B cell (primary cell): Measurements from ENCODE around the gene RPS21. TPM values are rescaled to one million over a fixed set of nuclear protein-coding genes. Genes with fewer than 3 reads are reported as not detected.
A peak's percentile ranks its signal among the peaks of the same experiment; 100 is the strongest.

Source experiments
- ATAC-seq: fragments of 200-7000 bp; cut with Tn5 transposase; one replicate; pipeline ENCODE4 v1.10.0; 2021; ENCODE audit warnings: low read depth, mild to moderate bottlenecking, moderate number of reproducible peaks, moderate library complexity
- CTCF ChIA-PET: fragments of 350-600 bp; sonication (Branson Sonifier 250); formaldehyde crosslinking; loops from one replicate; lab custom pipeline; 2021; ENCODE audit warnings: antibody characterized with exemption, inconsistent platforms; lab: Charles Lee
- POLR2A ChIA-PET: fragments of 350-600 bp; sonication (Branson Sonifier 250); formaldehyde crosslinking; loops from one replicate; lab custom pipeline; 2021; ENCODE audit warnings: antibody characterized with exemption; lab: Charles Lee
- DNase-seq: peaks from one replicate; pipeline ENCODE4 v3.0.0; 2013
- H2AFZ ChIP-seq: 2 replicates; pipeline ENCODE4 v1.6.1; 2012; ENCODE audit warnings: mild to moderate bottlenecking, low read depth, low read length; ENCODE audit not compliant: insufficient read depth, poor library complexity, severe bottlenecking
- H3K27ac ChIP-seq, 2 donors: 1 replicate in 1 of 2; 2 replicates in 1 of 2; pipeline ENCODE4 v1.5.1; 2012 to 2013; ENCODE audit warnings: low read length in 2 of 2, mild to moderate bottlenecking in 2 of 2, moderate library complexity in 1 of 2
- H3K27me3 ChIP-seq, 4 experiments: fragments of 200-600 bp in 1 of 4; sonication (generic) in 1 of 4; replicated peaks in 1 of 4; 1 replicate in 2 of 4; 2 replicates in 2 of 4; pipeline versions ENCODE4 v1.6.1 to v1.7.0; 2013 to 2016; ENCODE audit warnings: low read length in 3 of 4, mild to moderate bottlenecking in 2 of 4, mixed read lengths in 1 of 4, moderate library complexity in 1 of 4; ENCODE audit not compliant: insufficient read depth in 4 of 4, control insufficient read depth in 3 of 4; ENCODE audit errors: control extremely low read depth in 1 of 4
- H3K36me3 ChIP-seq, 2 experiments: replicated peaks in 1 of 2; 1 replicate in 1 of 2; 2 replicates in 1 of 2; pipeline versions ENCODE4 v1.6.1 to v1.7.1; 2013; ENCODE audit warnings: low read length in 1 of 2; ENCODE audit not compliant: insufficient read depth in 2 of 2, control insufficient read depth in 1 of 2; ENCODE audit errors: control extremely low read depth in 1 of 2, extremely low read depth in 1 of 2
- H3K4me1 ChIP-seq, 2 donors: fragments of 200-600 bp in 1 of 2; sonication (generic) in 1 of 2; 1 replicate in 1 of 2; 2 replicates in 1 of 2; pipeline versions ENCODE4 v1.5.1 to v1.6.1; 2013 to 2017; ENCODE audit warnings: low read length in 2 of 2; ENCODE audit not compliant: control insufficient read depth in 2 of 2, insufficient read depth in 2 of 2
- H3K4me2 ChIP-seq: replicated peaks from 2 replicates; pipeline ENCODE3; 2012; ENCODE audit warnings: mild to moderate bottlenecking, low read depth, low read length; ENCODE audit not compliant: poor library complexity, severe bottlenecking
- H3K4me3 ChIP-seq, 5 experiments: fragments of 200-600 bp in 1 of 5; sonication (generic) in 1 of 5; 1 replicate in 3 of 5; 2 replicates in 2 of 5; pipeline versions ENCODE4 v1.5.1 to v1.7.0; 2011 to 2016; ENCODE audit warnings: low read length in 4 of 5, mild to moderate bottlenecking in 4 of 5, low read depth in 2 of 5, control low read depth in 1 of 5, moderate library complexity in 1 of 5; ENCODE audit not compliant: insufficient read depth in 1 of 5; ENCODE audit errors: control extremely low read depth in 1 of 5, extremely low read depth in 1 of 5
- H3K79me2 ChIP-seq: fragments of 200-600 bp; sonication (generic); one replicate; pipeline ENCODE4 v1.6.0; 2016; ENCODE audit warnings: low read length; ENCODE audit not compliant: control insufficient read depth, insufficient read depth
- H3K9ac ChIP-seq: fragments of 200-600 bp; sonication (generic); 2 replicates; pipeline ENCODE4 v1.6.1; 2017; ENCODE audit warnings: mild to moderate bottlenecking, low read length, moderate library complexity
- H3K9me3 ChIP-seq, 3 donors: one replicate each; pipeline versions ENCODE4 v1.6.1 to v1.7.1; 2013; ENCODE audit warnings: low read length in 2 of 3; ENCODE audit not compliant: control insufficient read depth in 2 of 3, insufficient read depth in 1 of 3; ENCODE audit errors: control extremely low read depth in 1 of 3
- H4K20me1 ChIP-seq: 2 replicates; pipeline ENCODE4 v1.6.0; 2012; ENCODE audit warnings: mild to moderate bottlenecking, low read length; ENCODE audit not compliant: insufficient read depth, control insufficient read depth, poor library complexity, severe bottlenecking
- H3K27ac Mint-ChIP-seq: one replicate; pipeline ENCODE4 v1.8.0; 2021; ENCODE audit warnings: mixed read lengths
- H3K27me3 Mint-ChIP-seq: one replicate; pipeline ENCODE4 v1.8.0; 2021; ENCODE audit warnings: mixed read lengths
- H3K4me1 Mint-ChIP-seq: one replicate; pipeline ENCODE4 v1.8.0; 2021; ENCODE audit warnings: mixed read lengths
- H3K4me3 Mint-ChIP-seq: one replicate; pipeline ENCODE4 v1.8.0; 2021; ENCODE audit warnings: mixed read lengths
- H3K9me3 Mint-ChIP-seq: one replicate; pipeline ENCODE4 v1.8.0; 2022; ENCODE audit warnings: mixed read lengths; ENCODE audit not compliant: insufficient read depth
- EZH2 ChIP-seq: IDR thresholded peaks from 2 replicates; pipeline ENCODE4 v1.6.1; 2012; ENCODE audit warnings: borderline replicate concordance, low read depth, mild to moderate bottlenecking, moderate library complexity, low read length; ENCODE audit not compliant: insufficient read depth, poor library complexity, severe bottlenecking
- WGBS: methylation state at CpG from one replicate; pipeline ENCODE4 v1.1.5; 2013; ENCODE audit warnings: missing lambda C conversion rate; ENCODE audit not compliant: insufficient coverage; 5-methylcytosine and 5-hydroxymethylcytosine counted together
- intact Hi-C: fragments of 100-400 bp; cut with micrococcal nuclease; formaldehyde crosslinking; loops from one replicate; pipeline ENCODE4 v1.10.0; 2022
- polyA plus RNA-seq: library from polyadenylated mRNA; depleted of rRNA; stranded (reverse); fragments of >200 nt; gene quantifications from 2 replicates; pipeline ENCODE4 v1.2.3, GENCODE V29; 2012
- total RNA-seq, 2 donors: library from RNA; stranded (reverse); fragments of 120-200 nt in 1 of 2; gene quantifications; 1 replicate in 1 of 2; 2 replicates in 1 of 2; pipeline versions ENCODE4 v1.2.3 to v1.2.4, GENCODE V29; 2013 to 2022
- TF ChIP-seq, protein P1 (sequence below): fragments of 200-600 bp; IDR thresholded peaks from one replicate; pipeline ENCODE4 v1.8.0; 2022; ENCODE audit warnings: antibody characterized with exemption, mild to moderate bottlenecking

RPS21 gene
- total and polyA plus RNA-seq, 2 donors (not counting 1 experiment from before 2014, with no cell fraction given): 2,653 to 9,603 TPM

DNA sequence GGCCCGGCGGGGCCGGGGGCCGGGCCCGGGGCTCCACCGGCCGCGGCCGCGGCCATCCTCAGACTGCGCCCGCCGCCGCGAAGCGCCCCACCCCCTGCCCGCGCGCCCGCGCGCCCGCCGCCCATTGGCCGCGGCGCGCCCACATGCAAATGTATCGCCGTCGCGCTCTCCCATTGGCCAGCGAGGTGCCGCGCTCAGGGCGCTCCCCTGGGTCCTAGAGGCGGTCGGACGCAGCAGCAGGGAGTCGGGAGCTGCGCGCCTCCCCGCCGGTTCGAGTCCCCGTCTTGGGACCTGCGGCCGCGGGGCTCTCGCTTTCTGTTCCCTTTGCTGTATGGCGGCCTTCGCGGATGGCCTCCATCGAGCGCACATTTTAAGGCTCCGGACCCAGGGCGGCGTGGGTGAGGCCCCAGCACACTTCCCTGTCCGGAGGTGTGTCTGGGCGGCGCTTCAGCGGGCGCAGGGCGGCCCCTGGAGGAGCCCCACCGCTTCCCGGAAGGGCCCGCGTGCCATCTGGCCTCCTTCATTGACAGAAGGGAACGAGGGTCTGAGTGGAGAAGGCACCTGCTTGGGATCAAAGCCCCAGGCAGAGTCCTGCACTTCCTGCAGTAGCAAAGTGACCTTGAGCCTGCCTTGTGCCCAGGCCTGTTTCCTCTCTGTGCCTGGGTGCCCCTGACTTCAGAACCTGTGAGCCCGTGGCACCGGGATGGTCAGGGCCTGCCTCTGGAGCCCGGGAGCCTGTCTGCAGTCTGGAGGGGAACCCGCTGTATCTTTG lies 20.5 kb downstream of the RPS21 start, which contains the start of gene CABLES2:
TSS of gene CABLES2 (minus strand) at position 65 of the 772 bp plus-strand sequence. CDS start at position 56, 9 bp downstream.
- peak within 1 kb of the TSS; percentile 59 to 66 for H3K27ac ChIP-seq
- peaks cover 9% of the 10 kb centered on the region for H4K20me1 ChIP-seq
- no peaks in the 10 kb centered on the region for H3K27me3 ChIP-seq
- peak within 1 kb of the TSS; percentile 78 for H3K9ac ChIP-seq
- Mint-ChIP-seq H3K9me3 (no peaks in the 10 kb centered on the region), H3K4me3 (peak within 1 kb of the TSS; percentile 90), H3K27ac (peak within 1 kb of the TSS; percentile 87), H3K4me1 (peaks cover 30% of the 10 kb centered on the region), H3K27me3 (no peaks in the 10 kb centered on the region)
- no peaks in the 10 kb centered on the region for H3K9me3 ChIP-seq
- intact Hi-C loops: loop anchor here (1.0 to 5.0 kb wide), 4 partner anchors 20 to 530 kb away; partner anchors contain the start of genes GID8, OSBPL2 and RPS21
- H2AFZ ChIP-seq: peak within 1 kb of the TSS; percentile 98
- H3K36me3 ChIP-seq: no peaks in the 10 kb centered on the region
- H3K4me1 ChIP-seq: peaks cover 30 to 41% of the 10 kb centered on the region in 2 donors
- ChIA-PET POLR2A (interaction anchor here (0.6 to 0.8 kb wide), 2 partner anchors 21 to 93 kb away, joined by 3 to 6 read pairs; partner anchors contain the start of gene RPS21), CTCF (no interaction called here)
- 5% methylated on average over 73 of the region's 73 CpGs for WGBS
- DNase-seq (peak; percentile 95), ATAC-seq (peak; percentile 90)
- H3K4me2 ChIP-seq: peak within 1 kb of the TSS; percentile 95
- H3K79me2 ChIP-seq: peaks cover 23% of the 10 kb centered on the region
- H3K4me3 ChIP-seq: peak within 1 kb of the TSS; percentile 36 to 71 (median 67)
- no peak for TF ChIP-seq EZH2
- TF ChIP-seq, protein P1, sequence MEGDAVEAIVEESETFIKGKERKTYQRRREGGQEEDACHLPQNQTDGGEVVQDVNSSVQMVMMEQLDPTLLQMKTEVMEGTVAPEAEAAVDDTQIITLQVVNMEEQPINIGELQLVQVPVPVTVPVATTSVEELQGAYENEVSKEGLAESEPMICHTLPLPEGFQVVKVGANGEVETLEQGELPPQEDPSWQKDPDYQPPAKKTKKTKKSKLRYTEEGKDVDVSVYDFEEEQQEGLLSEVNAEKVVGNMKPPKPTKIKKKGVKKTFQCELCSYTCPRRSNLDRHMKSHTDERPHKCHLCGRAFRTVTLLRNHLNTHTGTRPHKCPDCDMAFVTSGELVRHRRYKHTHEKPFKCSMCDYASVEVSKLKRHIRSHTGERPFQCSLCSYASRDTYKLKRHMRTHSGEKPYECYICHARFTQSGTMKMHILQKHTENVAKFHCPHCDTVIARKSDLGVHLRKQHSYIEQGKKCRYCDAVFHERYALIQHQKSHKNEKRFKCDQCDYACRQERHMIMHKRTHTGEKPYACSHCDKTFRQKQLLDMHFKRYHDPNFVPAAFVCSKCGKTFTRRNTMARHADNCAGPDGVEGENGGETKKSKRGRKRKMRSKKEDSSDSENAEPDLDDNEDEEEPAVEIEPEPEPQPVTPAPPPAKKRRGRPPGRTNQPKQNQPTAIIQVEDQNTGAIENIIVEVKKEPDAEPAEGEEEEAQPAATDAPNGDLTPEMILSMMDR: no peak

DNA sequence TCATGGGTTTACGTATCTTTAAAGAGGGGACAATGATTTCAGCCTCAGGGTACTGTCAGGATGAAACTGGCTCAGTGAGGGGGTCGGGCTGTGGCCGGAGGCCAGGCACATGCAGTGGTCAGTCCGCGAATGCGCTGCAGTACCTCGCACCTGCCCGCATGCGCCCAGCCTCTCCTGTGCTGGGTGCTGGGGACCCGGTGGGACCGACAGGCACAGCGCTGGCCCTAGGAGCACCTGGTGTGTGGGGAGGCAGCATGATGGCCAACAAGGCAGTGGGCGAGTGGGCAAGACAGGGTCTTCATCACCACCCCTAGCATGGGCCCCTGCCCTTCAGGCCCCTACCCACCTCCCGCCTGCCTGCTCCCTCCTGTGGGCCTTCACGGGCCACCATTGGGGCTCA lies 21.2 kb downstream of the RPS21 start:
- no peaks in the 10 kb centered on the region for H3K27me3 ChIP-seq
- peak overlapping the region in 1 of 5 experiments; percentile 70 for H3K4me3 ChIP-seq
- ATAC-seq (no peak), DNase-seq (peak; percentile 22)
- 92% methylated on average over 14 of the region's 15 CpGs for WGBS
- POLR2A ChIA-PET: interaction anchor here (0.8 kb wide), 1 partner anchor 21 kb away, joined by 3 read pairs; the partner anchor contains the start of gene RPS21
- H3K9ac ChIP-seq: peak overlapping the region; percentile 76
- H3K4me3 Mint-ChIP-seq: peak overlapping the region; percentile 90
- no peak overlapping the region for H3K27ac ChIP-seq
- peaks cover 9% of the 10 kb centered on the region for H4K20me1 ChIP-seq
- no peak for TF ChIP-seq EZH2
- TF ChIP-seq, protein P1: no peak
- H2AFZ ChIP-seq: peak overlapping the region; percentile 98
- no peaks in the 10 kb centered on the region for H3K27me3 Mint-ChIP-seq
- CTCF ChIA-PET: no interaction called here
- H3K4me1 Mint-ChIP-seq: peaks cover 30% of the 10 kb centered on the region
- H3K9me3 ChIP-seq: no peaks in the 10 kb centered on the region
- intact Hi-C loops: loop anchor here (5.0 kb wide), 1 partner anchor 529 kb away; the partner anchor contains the start of gene GID8
- no peaks in the 10 kb centered on the region for H3K9me3 Mint-ChIP-seq
- H3K27ac Mint-ChIP-seq: peak overlapping the region; percentile 20
- peak overlapping the region; percentile 91 for H3K4me2 ChIP-seq
- peaks cover 30 to 41% of the 10 kb centered on the region in 2 donors for H3K4me1 ChIP-seq
- peaks cover 23% of the 10 kb centered on the region for H3K79me2 ChIP-seq
- no peaks in the 10 kb centered on the region for H3K36me3 ChIP-seq
